HCT116 (cell line): ENCODE results near the gene RASGEF1B. TPM values are rescaled to one million over a fixed set of nuclear protein-coding genes. Genes with fewer than 3 reads are reported as not detected.

Experiments used
- ATAC-seq: fragments of 200-7000 bp; cut with Tn5 transposase; 2 replicates; pipeline ENCODE4 v1.9.1; 2020; ENCODE audit warnings: mild to moderate bottlenecking, moderate library complexity
- BruUV-seq: library from RNA; stranded (reverse); fragments of 400-500 nt; replicated peaks from 2 replicates; lab custom pipeline; 2021; lab: Mats Ljungman, UMichigan
- CTCF ChIA-PET: fragments of 300-600 bp; sonication (Branson Sonifier 250); formaldehyde crosslinking; loops from one replicate; lab custom pipeline; 2021; ENCODE audit warnings: antibody characterized with exemption; lab: Charles Lee
- POLR2A ChIA-PET: fragments of 300-600, 350-600 bp; sonication (Branson Sonifier 250); formaldehyde crosslinking; loops from one replicate; lab custom pipeline; 2021; ENCODE audit warnings: antibody characterized with exemption; lab: Charles Lee
- RAD21 ChIA-PET, 2 experiments: fragments of 300-600 bp; sonication (Branson Sonifier 250); formaldehyde crosslinking; loops; one replicate each; lab custom pipeline; 2023; ENCODE audit warnings: low total read pairs in 2 of 2; ENCODE audit not compliant: uncharacterized antibody in 2 of 2, unreplicated experiment in 2 of 2, low non-redundant PET in 1 of 2; lab: Charles Lee
- DNase-seq: peaks from one replicate; pipeline ENCODE4 v3.0.0-alpha.2; 2010; ENCODE audit warnings: low read depth, low spot score
- H2AFZ ChIP-seq: fragments of 200-600 bp; shearing (Covaris generic), sonication (generic); 2 replicates; pipeline ENCODE4 v1.6.1; 2017; ENCODE audit warnings: low read depth, mixed run types, mixed read lengths, antibody characterized with exemption, low read length; ENCODE audit not compliant: poor library complexity, severe bottlenecking
- H3K27ac ChIP-seq: 2 replicates; pipeline ENCODE4 v1.5.1; 2012; ENCODE audit warnings: low read depth, low read length
- H3K27me3 ChIP-seq: fragments of 200-600 bp; sonication (generic); 2 replicates; pipeline ENCODE4 v1.6.1; 2016; ENCODE audit warnings: mixed run types, low read length, mixed read lengths; ENCODE audit not compliant: insufficient read depth
- H3K36me3 ChIP-seq, 2 experiments: fragments of 200-500 bp in 1 of 2; fragments of 200-600 bp in 1 of 2; sonication (Bioruptor generic) in 1 of 2; sonication (generic) in 1 of 2; 2 replicates each; pipeline versions ENCODE4 v1.5.1 to v1.6.1; 2014 to 2016; ENCODE audit warnings: low read length in 2 of 2, inconsistent platforms in 1 of 2, mixed read lengths in 1 of 2, mixed run types in 1 of 2; ENCODE audit not compliant: insufficient read depth in 2 of 2, control insufficient read depth in 1 of 2
- H3K4me1 ChIP-seq, 2 experiments: fragments of 200-600 bp in 1 of 2; sonication (generic) in 1 of 2; 2 replicates each; pipeline versions ENCODE4 v1.5.1 to v1.6.1; 2012 to 2017; ENCODE audit warnings: low read length in 2 of 2, inconsistent platforms in 1 of 2, mild to moderate bottlenecking in 1 of 2, mixed read lengths in 1 of 2, mixed run types in 1 of 2, moderate library complexity in 1 of 2; ENCODE audit not compliant: insufficient read depth in 2 of 2, control insufficient read depth in 1 of 2
- H3K4me2 ChIP-seq: fragments of 200-600 bp; sonication (generic); 2 replicates; pipeline ENCODE4 v1.6.1; 2017; ENCODE audit warnings: mixed run types, low read length, mixed read lengths
- H3K4me3 ChIP-seq, 2 experiments: fragments of 200-600 bp in 1 of 2; sonication (generic) in 1 of 2; replicated peaks in 1 of 2; 2 replicates each; pipeline ENCODE4 v1.5.1; 2011 to 2016; ENCODE audit warnings: low read length in 2 of 2, control low read depth in 1 of 2, low read depth in 1 of 2, mild to moderate bottlenecking in 1 of 2, mixed read lengths in 1 of 2, mixed run types in 1 of 2
- H3K79me2 ChIP-seq: fragments of 200-600 bp; sonication (generic); 2 replicates; pipeline ENCODE4 v1.6.1; 2017; ENCODE audit warnings: mild to moderate bottlenecking, mixed run types, low read length, moderate library complexity, mixed read lengths; ENCODE audit not compliant: insufficient read depth
- H3K9ac ChIP-seq: fragments of 200-600 bp; sonication (generic); 2 replicates; pipeline ENCODE4 v1.6.1; 2016; ENCODE audit warnings: low read length, mixed read lengths
- H3K9me2 ChIP-seq: fragments of 200-600 bp; sonication (generic), shearing (Covaris generic); 2 replicates; pipeline ENCODE4 v1.6.1; 2017; ENCODE audit warnings: mixed run types, mild to moderate bottlenecking, moderate library complexity; ENCODE audit not compliant: insufficient read depth
- H3K9me3 ChIP-seq, 2 experiments: fragments of 200-500 bp in 1 of 2; fragments of 200-600 bp in 1 of 2; sonication (Bioruptor generic) in 1 of 2; sonication (generic) in 1 of 2; 2 replicates each; pipeline ENCODE4 v1.6.1; 2014 to 2017; ENCODE audit warnings: low read length in 2 of 2, mixed read lengths in 2 of 2, inconsistent platforms in 1 of 2, low read depth in 1 of 2, mild to moderate bottlenecking in 1 of 2, mixed run types in 1 of 2, moderate library complexity in 1 of 2; ENCODE audit not compliant: control insufficient read depth in 1 of 2, insufficient read depth in 1 of 2
- H4K20me1 ChIP-seq: fragments of 200-600 bp; sonication (generic), shearing (Covaris generic); 2 replicates; pipeline ENCODE4 v1.6.1; 2017; ENCODE audit warnings: mixed run types, mild to moderate bottlenecking, moderate library complexity; ENCODE audit not compliant: insufficient read depth
- CBX3 ChIP-seq: IDR thresholded peaks from 2 replicates; pipeline ENCODE4 v1.6.1; 2012; ENCODE audit warnings: low read depth
- EGR1 ChIP-seq: IDR thresholded peaks from 2 replicates; pipeline ENCODE4 v1.6.1; 2012; ENCODE audit warnings: low read depth
- ELF1 ChIP-seq: IDR thresholded peaks from 2 replicates; pipeline ENCODE4 v1.6.1; 2012; ENCODE audit warnings: low read depth, borderline replicate concordance
- EZH2 ChIP-seq: fragments of 200-600 bp; sonication (generic); IDR thresholded peaks from 2 replicates; pipeline ENCODE4 v1.6.1; 2017; ENCODE audit warnings: antibody characterized with exemption, mixed run types
- FOSL1 ChIP-seq: IDR thresholded peaks from 2 replicates; pipeline ENCODE4 v1.6.1; 2012; ENCODE audit warnings: low read depth
- JUND ChIP-seq: IDR thresholded peaks from 2 replicates; pipeline ENCODE4 v1.6.1; 2012
- POLR2A ChIP-seq: IDR thresholded peaks from 2 replicates; pipeline ENCODE4 v1.7.0; 2011; ENCODE audit warnings: borderline replicate concordance; ENCODE audit not compliant: insufficient read depth, insufficient read length; ENCODE audit errors: extremely low read depth
- POLR2AphosphoS5 ChIP-seq: IDR thresholded peaks from 2 replicates; pipeline ENCODE4 v1.6.1; 2011; ENCODE audit warnings: mild to moderate bottlenecking, low read depth, low read length, moderate library complexity
- RAD21 ChIP-seq: IDR thresholded peaks from 2 replicates; pipeline ENCODE4 v1.6.1; 2012; ENCODE audit warnings: low read depth, mild to moderate bottlenecking
- SP1 ChIP-seq: IDR thresholded peaks from 2 replicates; pipeline ENCODE4 v1.6.1; 2012; ENCODE audit warnings: low read depth
- SRF ChIP-seq: IDR thresholded peaks from 2 replicates; pipeline ENCODE4 v1.6.1; 2012; ENCODE audit warnings: low read depth
- TCF7L2 ChIP-seq: IDR thresholded peaks from 2 replicates; pipeline ENCODE4 v1.7.0; 2011; ENCODE audit warnings: borderline replicate concordance, inconsistent platforms; ENCODE audit not compliant: insufficient read depth, insufficient read length; ENCODE audit errors: extremely low read depth
- YY1 ChIP-seq: IDR thresholded peaks from 2 replicates; pipeline ENCODE4 v1.6.1; 2011; ENCODE audit warnings: low read length, low read depth, moderate library complexity, mild to moderate bottlenecking; ENCODE audit not compliant: insufficient replicate concordance; ENCODE audit errors: extremely low read depth
- intact Hi-C: fragments of 100-400 bp; cut with micrococcal nuclease; formaldehyde crosslinking; loops from 2 replicates; pipeline ENCODE4 v1.10.0; 2022
- total RNA-seq: library from RNA; stranded (reverse); gene quantifications from one replicate; pipeline ENCODE4 v1.2.1, GENCODE V29; 2021; ENCODE audit not compliant: unreplicated experiment
- TF ChIP-seq, protein P1 (sequence below): IDR thresholded peaks from 2 replicates; pipeline ENCODE4 v1.6.1; 2012
- TF ChIP-seq, protein P2 (sequence below): IDR thresholded peaks from 2 replicates; pipeline ENCODE4 v1.6.1; 2012
- TF ChIP-seq, protein P3 (sequence below): IDR thresholded peaks from 2 replicates; pipeline ENCODE4 v1.6.1; 2012; ENCODE audit warnings: low read depth
- TF ChIP-seq, protein P4 (sequence below), 3 experiments: fragments of 200-600 bp in 1 of 3; sonication (generic) in 1 of 3; IDR thresholded peaks in 2 of 3; conservative IDR thresholded peaks in 1 of 3; 2 replicates each; pipeline ENCODE4 v1.5.1; 2012 to 2017; ENCODE audit warnings: low read depth in 2 of 3, low read length in 2 of 3, antibody characterized with exemption in 1 of 3, borderline replicate concordance in 1 of 3, control low read depth in 1 of 3, mild to moderate bottlenecking in 1 of 3, mixed read lengths in 1 of 3, mixed run types in 1 of 3, moderate library complexity in 1 of 3; ENCODE audit not compliant: insufficient read depth in 1 of 3
- TF ChIP-seq, protein P5 (sequence below): IDR thresholded peaks from 2 replicates; pipeline ENCODE4 v1.6.1; 2011; ENCODE audit warnings: mild to moderate bottlenecking, low read length, moderate library complexity; ENCODE audit not compliant: insufficient replicate concordance; ENCODE audit errors: extremely low read depth

Gene RASGEF1B
- total RNA-seq, 1 experiment from 2014 or later = 0.25 TPM

DNA sequence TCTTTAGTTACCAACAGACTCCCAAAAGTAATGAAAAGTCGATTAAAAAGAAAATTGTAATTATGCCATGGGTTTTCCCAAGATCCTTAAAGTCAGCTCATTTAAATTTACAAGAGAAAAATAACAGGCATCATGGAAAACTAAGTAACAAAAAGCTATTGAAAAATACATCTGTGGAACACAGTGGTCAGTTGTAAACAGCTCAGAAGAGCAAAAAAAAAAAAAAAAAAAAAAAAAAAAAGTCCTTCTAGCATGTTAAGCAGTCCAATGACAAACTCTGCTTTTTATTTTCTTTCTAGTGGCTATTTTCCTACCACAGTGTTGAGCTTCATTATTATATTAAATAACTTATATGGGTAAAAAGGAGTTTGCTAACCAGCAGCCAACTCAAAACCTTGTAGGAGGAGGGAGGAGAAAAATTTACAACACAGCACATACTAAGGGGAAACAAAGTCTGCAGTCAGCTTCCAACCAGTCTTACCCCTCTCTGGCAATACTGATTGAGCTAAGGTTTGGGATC is 44.9 kb downstream of the RASGEF1B start:
- H3K9me3 ChIP-seq = no peaks in the 10 kb centered on the region
- H3K36me3 ChIP-seq = no peaks in the 10 kb centered on the region
- CTCF ChIA-PET = interaction anchor here (0.6 kb wide), 1 partner anchor 28 kb away, joined by 3 read pairs; no protein-coding TSS in a partner anchor
- H3K79me2 ChIP-seq = no peaks in the 10 kb centered on the region
- H3K4me3 ChIP-seq = no peak overlapping the region
- intact Hi-C loops = no loop called here
- H2AFZ ChIP-seq = no peak overlapping the region
- ATAC-seq = no peak
- BruUV-seq = no TSS peak
- no peak overlapping the region for H3K4me2 ChIP-seq
- H4K20me1 ChIP-seq = no peaks in the 10 kb centered on the region
- H3K9ac ChIP-seq = no peak overlapping the region
- H3K4me1 ChIP-seq = no peaks in the 10 kb centered on the region
- RAD21 ChIA-PET = no interaction called here
- no peak for DNase-seq
- no peak overlapping the region for H3K27ac ChIP-seq
- no peaks in the 10 kb centered on the region for H3K9me2 ChIP-seq
- TF ChIP-seq POLR2A (no peak), EGR1 (no peak), TCF7L2 (no peak), EZH2 (no peak), FOSL1 (no peak), RAD21 (no peak), SP1 (no peak), POLR2AphosphoS5 (no peak), YY1 (no peak), SRF (no peak), JUND (no peak), CBX3 (no peak), ELF1 (no peak)
- TF ChIP-seq, protein P1, sequence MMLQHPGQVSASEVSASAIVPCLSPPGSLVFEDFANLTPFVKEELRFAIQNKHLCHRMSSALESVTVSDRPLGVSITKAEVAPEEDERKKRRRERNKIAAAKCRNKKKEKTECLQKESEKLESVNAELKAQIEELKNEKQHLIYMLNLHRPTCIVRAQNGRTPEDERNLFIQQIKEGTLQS = no peak
- TF ChIP-seq, protein P2, sequence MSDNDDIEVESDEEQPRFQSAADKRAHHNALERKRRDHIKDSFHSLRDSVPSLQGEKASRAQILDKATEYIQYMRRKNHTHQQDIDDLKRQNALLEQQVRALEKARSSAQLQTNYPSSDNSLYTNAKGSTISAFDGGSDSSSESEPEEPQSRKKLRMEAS = no peak
- TF ChIP-seq, protein P3, sequence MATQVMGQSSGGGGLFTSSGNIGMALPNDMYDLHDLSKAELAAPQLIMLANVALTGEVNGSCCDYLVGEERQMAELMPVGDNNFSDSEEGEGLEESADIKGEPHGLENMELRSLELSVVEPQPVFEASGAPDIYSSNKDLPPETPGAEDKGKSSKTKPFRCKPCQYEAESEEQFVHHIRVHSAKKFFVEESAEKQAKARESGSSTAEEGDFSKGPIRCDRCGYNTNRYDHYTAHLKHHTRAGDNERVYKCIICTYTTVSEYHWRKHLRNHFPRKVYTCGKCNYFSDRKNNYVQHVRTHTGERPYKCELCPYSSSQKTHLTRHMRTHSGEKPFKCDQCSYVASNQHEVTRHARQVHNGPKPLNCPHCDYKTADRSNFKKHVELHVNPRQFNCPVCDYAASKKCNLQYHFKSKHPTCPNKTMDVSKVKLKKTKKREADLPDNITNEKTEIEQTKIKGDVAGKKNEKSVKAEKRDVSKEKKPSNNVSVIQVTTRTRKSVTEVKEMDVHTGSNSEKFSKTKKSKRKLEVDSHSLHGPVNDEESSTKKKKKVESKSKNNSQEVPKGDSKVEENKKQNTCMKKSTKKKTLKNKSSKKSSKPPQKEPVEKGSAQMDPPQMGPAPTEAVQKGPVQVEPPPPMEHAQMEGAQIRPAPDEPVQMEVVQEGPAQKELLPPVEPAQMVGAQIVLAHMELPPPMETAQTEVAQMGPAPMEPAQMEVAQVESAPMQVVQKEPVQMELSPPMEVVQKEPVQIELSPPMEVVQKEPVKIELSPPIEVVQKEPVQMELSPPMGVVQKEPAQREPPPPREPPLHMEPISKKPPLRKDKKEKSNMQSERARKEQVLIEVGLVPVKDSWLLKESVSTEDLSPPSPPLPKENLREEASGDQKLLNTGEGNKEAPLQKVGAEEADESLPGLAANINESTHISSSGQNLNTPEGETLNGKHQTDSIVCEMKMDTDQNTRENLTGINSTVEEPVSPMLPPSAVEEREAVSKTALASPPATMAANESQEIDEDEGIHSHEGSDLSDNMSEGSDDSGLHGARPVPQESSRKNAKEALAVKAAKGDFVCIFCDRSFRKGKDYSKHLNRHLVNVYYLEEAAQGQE = no peak
- TF ChIP-seq, protein P4, sequence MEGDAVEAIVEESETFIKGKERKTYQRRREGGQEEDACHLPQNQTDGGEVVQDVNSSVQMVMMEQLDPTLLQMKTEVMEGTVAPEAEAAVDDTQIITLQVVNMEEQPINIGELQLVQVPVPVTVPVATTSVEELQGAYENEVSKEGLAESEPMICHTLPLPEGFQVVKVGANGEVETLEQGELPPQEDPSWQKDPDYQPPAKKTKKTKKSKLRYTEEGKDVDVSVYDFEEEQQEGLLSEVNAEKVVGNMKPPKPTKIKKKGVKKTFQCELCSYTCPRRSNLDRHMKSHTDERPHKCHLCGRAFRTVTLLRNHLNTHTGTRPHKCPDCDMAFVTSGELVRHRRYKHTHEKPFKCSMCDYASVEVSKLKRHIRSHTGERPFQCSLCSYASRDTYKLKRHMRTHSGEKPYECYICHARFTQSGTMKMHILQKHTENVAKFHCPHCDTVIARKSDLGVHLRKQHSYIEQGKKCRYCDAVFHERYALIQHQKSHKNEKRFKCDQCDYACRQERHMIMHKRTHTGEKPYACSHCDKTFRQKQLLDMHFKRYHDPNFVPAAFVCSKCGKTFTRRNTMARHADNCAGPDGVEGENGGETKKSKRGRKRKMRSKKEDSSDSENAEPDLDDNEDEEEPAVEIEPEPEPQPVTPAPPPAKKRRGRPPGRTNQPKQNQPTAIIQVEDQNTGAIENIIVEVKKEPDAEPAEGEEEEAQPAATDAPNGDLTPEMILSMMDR (IDR thresholded peaks at IDR 0.05 in 2 of 3, conservative IDR thresholded peaks at IDR 0.05 in 1 of 3; ENCODE audit: borderline replicate concordance in 1 of 3, insufficient read depth in 1 of 3, low read depth in 2 of 3, low read length in 2 of 3) = no peak
- TF ChIP-seq, protein P5, sequence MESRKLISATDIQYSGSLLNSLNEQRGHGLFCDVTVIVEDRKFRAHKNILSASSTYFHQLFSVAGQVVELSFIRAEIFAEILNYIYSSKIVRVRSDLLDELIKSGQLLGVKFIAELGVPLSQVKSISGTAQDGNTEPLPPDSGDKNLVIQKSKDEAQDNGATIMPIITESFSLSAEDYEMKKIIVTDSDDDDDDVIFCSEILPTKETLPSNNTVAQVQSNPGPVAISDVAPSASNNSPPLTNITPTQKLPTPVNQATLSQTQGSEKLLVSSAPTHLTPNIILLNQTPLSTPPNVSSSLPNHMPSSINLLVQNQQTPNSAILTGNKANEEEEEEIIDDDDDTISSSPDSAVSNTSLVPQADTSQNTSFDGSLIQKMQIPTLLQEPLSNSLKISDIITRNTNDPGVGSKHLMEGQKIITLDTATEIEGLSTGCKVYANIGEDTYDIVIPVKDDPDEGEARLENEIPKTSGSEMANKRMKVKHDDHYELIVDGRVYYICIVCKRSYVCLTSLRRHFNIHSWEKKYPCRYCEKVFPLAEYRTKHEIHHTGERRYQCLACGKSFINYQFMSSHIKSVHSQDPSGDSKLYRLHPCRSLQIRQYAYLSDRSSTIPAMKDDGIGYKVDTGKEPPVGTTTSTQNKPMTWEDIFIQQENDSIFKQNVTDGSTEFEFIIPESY = no peak
- POLR2A ChIA-PET = no interaction called here
- peaks cover 9% of the 10 kb centered on the region for H3K27me3 ChIP-seq
